Measurements from ENCODE around the gene CCDC68.

- TF ChIP-seq, protein P1, sequence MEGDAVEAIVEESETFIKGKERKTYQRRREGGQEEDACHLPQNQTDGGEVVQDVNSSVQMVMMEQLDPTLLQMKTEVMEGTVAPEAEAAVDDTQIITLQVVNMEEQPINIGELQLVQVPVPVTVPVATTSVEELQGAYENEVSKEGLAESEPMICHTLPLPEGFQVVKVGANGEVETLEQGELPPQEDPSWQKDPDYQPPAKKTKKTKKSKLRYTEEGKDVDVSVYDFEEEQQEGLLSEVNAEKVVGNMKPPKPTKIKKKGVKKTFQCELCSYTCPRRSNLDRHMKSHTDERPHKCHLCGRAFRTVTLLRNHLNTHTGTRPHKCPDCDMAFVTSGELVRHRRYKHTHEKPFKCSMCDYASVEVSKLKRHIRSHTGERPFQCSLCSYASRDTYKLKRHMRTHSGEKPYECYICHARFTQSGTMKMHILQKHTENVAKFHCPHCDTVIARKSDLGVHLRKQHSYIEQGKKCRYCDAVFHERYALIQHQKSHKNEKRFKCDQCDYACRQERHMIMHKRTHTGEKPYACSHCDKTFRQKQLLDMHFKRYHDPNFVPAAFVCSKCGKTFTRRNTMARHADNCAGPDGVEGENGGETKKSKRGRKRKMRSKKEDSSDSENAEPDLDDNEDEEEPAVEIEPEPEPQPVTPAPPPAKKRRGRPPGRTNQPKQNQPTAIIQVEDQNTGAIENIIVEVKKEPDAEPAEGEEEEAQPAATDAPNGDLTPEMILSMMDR (IDR thresholded peaks at IDR 0.05): no peak
- no peak for TF ChIP-seq POLR2A (IDR thresholded peaks at IDR 0.05)
These were observed 53.6 kb downstream of the CCDC68 start for GRCh38 chr18:54905629-54906028.

All from Peyer's patch (tissue), 4 donors.